ENCODE measurements around the gene ABHD16A. TPM values are rescaled to one million over a fixed set of nuclear protein-coding genes. Genes with fewer than 3 reads are reported as not detected.
A peak's percentile ranks its signal among the peaks of the same experiment; 100 is the strongest.

ABHD16A gene
- total and polyA plus RNA-seq, 2 of the 13 experiments (the other 11 are each of a cell fraction or from before 2014, with no cell fraction given) = 43.5 to 45.4 TPM

- TF ChIP-seq AGO1 (IDR thresholded peaks at IDR 0.05; ENCODE audit: low read depth, low read length, poor library complexity, severe bottlenecking) (peak; percentile 48), PHF21A (CRISPR knock-in tag; IDR thresholded peaks at IDR 0.05) (no peak), ZNF138 (CRISPR knock-in tag; IDR thresholded peaks at IDR 0.05; ENCODE audit: low read depth) (no peak), ZNF609 (CRISPR knock-in tag; IDR thresholded peaks at IDR 0.05; ENCODE audit: borderline replicate concordance) (no peak), CCDC6 (CRISPR knock-in tag; IDR thresholded peaks at IDR 0.05) (no peak), ZNF34 (CRISPR knock-in tag; IDR thresholded peaks at IDR 0.05; ENCODE audit: borderline replicate concordance) (no peak), ZNF816 (CRISPR knock-in tag; IDR thresholded peaks at IDR 0.05; ENCODE audit: borderline replicate concordance) (no peak), ZNF605 (CRISPR knock-in tag; IDR thresholded peaks at IDR 0.05) (no peak), SATB2 (CRISPR knock-in tag; IDR thresholded peaks at IDR 0.05) (no peak), ZNF597 (CRISPR knock-in tag; IDR thresholded peaks at IDR 0.05) (no peak), AGO2 (optimal IDR thresholded peaks at IDR 0.05; ENCODE audit: low read depth, low read length) (peak; percentile 43), ZNF280B (CRISPR knock-in tag; IDR thresholded peaks at IDR 0.05; ENCODE audit: borderline replicate concordance) (no peak)
Measured at GRCh38 chr6:31723980-31724691, 21.0 kb upstream of the ABHD16A start (continued).
